ENCODE measurements around the gene CHRM4.

GRCh38 chr11:46367916-46368267, 23.7 kb downstream of the CHRM4 start:
- TF ChIP-seq CTCF (IDR thresholded peaks at IDR 0.05) (peak in 5 of 12 donors; percentile 3 to 38 (median 12)), POLR2A (IDR thresholded peaks at IDR 0.05) (no peak)
